GM12875 (cell line): ENCODE data around the gene RAB6A.

ENCODE experiments used
- H3K4me3 ChIP-seq: one replicate; pipeline ENCODE4 v1.5.1; 2011; ENCODE audit warnings: low read depth, low read length, control low read depth
- TF ChIP-seq, protein P1 (sequence below): IDR thresholded peaks from 2 replicates; pipeline ENCODE4 v1.5.1; 2011; ENCODE audit warnings: low read depth, mild to moderate bottlenecking, control low read depth, inconsistent platforms, low read length, moderate library complexity, borderline replicate concordance; ENCODE audit not compliant: insufficient read depth

Gene RAB6A

DNA sequence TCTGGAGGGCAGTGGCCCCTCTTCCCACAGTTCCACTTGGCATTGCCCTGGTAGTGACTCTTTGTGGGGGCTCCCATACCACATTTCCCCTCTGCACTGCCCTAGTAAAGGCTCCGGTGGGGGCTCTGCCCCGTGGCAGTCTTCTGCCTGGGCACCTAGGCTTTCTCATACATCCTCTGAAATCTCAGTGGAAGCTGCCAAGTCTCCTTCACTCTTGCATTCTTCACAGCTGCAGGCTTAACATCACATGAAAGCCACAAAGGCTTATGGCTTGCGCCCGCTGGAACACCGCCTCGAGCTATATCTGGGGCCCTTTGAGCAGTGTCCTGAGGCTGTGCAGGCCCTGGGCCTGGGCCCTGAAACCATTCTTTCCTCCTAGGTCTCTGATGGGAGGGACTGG lies 89.2 kb downstream of the RAB6A start:
- TF ChIP-seq, protein P1, sequence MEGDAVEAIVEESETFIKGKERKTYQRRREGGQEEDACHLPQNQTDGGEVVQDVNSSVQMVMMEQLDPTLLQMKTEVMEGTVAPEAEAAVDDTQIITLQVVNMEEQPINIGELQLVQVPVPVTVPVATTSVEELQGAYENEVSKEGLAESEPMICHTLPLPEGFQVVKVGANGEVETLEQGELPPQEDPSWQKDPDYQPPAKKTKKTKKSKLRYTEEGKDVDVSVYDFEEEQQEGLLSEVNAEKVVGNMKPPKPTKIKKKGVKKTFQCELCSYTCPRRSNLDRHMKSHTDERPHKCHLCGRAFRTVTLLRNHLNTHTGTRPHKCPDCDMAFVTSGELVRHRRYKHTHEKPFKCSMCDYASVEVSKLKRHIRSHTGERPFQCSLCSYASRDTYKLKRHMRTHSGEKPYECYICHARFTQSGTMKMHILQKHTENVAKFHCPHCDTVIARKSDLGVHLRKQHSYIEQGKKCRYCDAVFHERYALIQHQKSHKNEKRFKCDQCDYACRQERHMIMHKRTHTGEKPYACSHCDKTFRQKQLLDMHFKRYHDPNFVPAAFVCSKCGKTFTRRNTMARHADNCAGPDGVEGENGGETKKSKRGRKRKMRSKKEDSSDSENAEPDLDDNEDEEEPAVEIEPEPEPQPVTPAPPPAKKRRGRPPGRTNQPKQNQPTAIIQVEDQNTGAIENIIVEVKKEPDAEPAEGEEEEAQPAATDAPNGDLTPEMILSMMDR: no peak

DNA sequence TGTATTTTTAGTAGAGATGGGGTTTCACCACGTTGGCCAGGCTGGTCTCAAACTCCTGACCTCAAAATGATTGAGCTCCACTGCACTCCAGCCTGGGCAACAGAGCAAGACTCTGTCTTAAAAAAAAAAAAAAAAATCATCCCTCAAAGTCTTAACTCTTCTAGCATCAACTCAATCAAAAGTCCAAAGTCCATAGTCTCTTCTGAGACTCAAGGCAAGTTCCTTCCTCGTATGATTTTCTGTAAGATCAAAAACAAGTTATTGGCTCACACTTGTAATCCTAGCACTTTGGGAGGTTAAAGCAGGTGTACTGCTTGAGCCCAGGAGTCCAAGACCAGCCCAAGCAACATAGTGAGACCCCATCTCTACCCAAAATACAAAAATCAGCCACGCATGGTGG lies 90.1 kb downstream of the RAB6A start:
- H3K4me3 ChIP-seq: no peak overlapping the region
- TF ChIP-seq, protein P1: no peak

More for the DNA sequence above, 89.2 kb downstream of the RAB6A start:
- H3K4me3 ChIP-seq: no peak overlapping the region

DNA sequence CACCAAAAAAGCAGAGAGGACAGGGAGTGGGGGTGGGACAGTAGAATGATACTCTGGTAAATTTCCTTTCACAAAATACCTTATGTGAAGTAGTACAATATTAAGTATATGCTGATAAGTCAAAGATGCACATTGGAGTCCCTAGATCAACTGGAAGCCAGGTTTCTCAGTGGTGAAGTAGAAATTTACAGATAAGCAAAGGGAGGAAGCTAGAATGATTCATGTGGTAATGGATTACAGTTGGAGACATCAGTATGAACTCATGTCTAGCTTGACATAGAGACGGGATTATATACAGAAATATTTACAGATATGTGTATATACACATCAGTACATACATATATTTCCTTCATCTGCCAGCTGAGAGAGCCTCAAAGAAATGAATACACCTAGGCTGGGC lies 93.0 kb downstream of the RAB6A start:
- TF ChIP-seq, protein P1: no peak

DNA sequence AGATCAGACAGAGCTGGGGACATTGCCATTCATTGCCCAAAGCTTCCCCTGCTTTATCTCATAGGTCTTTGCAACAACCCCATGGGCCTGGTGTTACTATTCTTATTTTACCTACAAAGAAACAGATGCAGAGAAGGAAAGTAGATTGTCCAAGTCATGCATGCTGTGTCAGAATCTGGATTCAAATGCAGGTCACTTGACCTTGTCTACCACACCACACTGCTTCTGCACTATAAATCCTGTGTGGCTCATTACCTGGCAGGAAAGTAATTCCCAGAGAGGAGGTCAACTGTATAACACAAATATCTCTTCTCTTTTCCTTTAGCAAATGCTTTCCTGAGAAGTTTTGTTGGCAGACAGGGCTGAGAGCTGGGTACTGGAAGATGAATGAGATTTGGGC lies 96.0 kb downstream of the RAB6A start:
- TF ChIP-seq, protein P1: no peak
- H3K4me3 ChIP-seq: no peak overlapping the region

More for the DNA sequence above, 93.0 kb downstream of the RAB6A start:
- no peak overlapping the region for H3K4me3 ChIP-seq

DNA sequence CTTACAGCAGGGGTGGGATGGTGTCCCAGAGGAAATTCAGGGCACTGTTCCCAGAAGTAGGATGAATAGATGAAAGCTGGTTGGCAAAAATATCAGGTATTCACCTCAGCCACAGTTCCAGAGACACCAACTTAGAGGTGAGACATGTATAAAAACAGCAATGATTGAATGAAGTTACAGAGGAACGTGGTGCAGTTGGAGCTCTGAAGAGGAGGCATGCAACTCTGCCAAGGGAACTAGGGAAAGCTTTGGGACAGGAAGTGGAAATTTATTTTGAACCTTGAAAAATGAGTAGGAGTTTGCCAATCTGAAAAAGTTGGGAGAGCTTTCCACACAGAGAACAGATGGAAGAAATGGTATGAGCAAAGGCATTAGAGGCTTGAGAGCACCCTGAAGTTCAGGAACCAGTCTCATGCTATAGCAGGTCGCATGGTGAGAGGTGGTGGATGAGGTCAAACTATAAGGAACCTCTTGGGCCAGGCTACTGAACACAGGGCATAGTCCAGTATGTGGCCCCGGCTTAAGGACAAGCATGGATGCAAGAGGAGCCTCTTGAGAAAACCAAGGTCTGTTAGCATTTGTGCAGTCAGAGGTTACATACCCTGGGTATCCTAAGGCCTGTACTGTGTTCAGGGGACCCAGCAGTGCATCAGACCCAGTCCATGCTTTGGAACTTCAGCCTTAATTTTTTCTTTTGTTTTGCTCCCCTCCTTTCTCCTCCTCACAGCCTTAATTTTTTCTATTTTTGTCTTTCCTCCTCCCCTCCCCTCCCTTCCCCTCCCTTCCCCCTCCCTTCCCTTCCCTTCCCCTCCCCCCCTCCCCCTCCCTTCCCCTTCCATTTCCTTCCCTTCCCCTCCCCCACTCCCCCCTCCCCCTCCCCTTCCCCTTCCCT lies 97.0 kb downstream of the RAB6A start:
- TF ChIP-seq, protein P1: no peak
- no peak overlapping the region for H3K4me3 ChIP-seq

DNA sequence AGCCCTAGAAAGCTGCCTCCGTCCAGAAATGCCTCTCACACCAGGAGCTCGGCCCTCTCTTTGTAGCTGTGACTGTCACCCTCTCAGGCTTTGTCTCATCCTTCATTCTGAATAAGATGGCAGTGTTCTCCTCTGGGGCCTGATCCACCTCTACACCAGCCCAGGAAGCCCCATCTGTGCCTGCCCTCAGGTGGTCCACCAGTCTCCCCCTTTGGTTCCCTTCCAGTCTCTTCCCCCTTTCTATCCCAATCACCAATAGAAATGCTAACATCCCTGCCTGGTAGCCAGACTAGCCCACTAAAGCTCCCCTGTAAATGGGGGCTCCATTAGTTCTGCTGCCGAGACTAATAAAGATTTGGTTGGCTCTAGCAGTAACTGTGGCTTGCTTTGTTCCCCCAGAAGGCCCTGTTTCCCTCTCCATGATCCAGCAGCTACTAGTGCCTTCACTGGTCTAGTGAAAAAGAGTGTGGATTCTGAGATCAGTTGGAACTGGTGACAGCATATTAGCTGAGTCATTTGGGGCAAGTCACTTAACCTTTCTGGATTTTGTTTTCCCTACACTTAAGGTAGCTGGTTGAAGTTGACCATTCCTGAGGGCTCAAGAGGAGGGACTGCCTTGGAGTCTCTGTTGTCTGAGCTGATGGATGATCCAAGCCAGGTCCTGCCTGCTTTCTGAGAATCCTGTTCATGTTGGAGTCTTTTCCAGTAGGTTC lies 98.3 kb downstream of the RAB6A start:
- no peak overlapping the region for H3K4me3 ChIP-seq
- TF ChIP-seq, protein P1: no peak

DNA sequence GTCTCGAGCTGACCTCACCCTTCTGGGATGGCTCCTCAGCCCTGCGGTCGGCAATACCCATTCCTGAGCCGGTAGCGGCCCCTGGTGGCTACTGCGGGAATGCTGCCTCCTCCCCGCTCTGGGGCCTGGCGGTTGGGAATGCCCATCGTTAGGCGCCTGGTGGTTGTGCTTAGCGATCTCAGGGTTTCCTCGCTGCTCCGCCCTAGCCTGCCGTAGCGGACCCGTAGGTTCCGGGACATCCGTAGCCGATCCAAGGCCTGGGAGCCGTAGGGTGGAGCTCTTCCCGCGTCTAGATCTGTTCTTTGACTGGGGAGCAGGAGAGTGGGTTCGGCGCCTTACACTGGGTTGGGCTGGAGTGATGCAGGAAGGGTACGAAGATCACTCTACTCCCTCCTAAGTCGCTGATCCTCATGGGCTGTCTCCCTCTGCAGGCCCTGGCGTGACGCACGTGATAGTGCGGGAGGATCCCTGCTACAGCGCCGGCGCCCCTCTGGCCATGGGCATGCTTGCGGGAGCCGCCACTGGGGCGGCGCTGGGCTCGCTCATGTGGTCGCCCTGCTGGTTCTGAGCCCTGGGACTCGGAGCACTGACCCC lies 99.7 kb downstream of the RAB6A start:
- TF ChIP-seq, protein P1: peak; percentile 98
- peak overlapping the region; percentile 33 for H3K4me3 ChIP-seq
